Progenitor cell of endocrine pancreas (in vitro differentiated cells): ENCODE results near the gene MUC15. TPM values are rescaled to one million over a fixed set of nuclear protein-coding genes. Genes with fewer than 3 reads are reported as not detected.

ENCODE experiments used
- DNase-seq: peaks from one replicate; pipeline ENCODE4 v3.0.0; 2021; ENCODE audit warnings: low spot score; ENCODE audit not compliant: unreplicated experiment
- H3K27ac Mint-ChIP-seq: 2 replicates; pipeline ENCODE4 v1.8.0; 2021; ENCODE audit warnings: mild to moderate bottlenecking, moderate library complexity, mixed read lengths
- H3K27me3 Mint-ChIP-seq: 2 replicates; pipeline ENCODE4 v1.8.0; 2021; ENCODE audit warnings: mixed read lengths
- H3K36me3 Mint-ChIP-seq: 2 replicates; pipeline ENCODE4 v1.8.0; 2022; ENCODE audit warnings: mixed read lengths; ENCODE audit not compliant: insufficient read depth
- H3K4me1 Mint-ChIP-seq: 2 replicates; pipeline ENCODE4 v1.8.0; 2021; ENCODE audit warnings: low read depth, mixed read lengths
- H3K4me3 Mint-ChIP-seq: 2 replicates; pipeline ENCODE4 v1.8.0; 2021; ENCODE audit warnings: low read depth, mild to moderate bottlenecking, moderate library complexity, mixed read lengths
- H3K9me3 Mint-ChIP-seq: 2 replicates; pipeline ENCODE4 v1.8.0; 2021; ENCODE audit warnings: low read depth, mixed read lengths
- CTCF ChIP-seq: fragments of 200-600 bp; sonication (generic); IDR thresholded peaks from one replicate; pipeline ENCODE4 v1.5.0; 2021; ENCODE audit warnings: antibody characterized with exemption, mild to moderate bottlenecking; ENCODE audit not compliant: unreplicated experiment
- total RNA-seq: library from RNA; stranded (reverse); gene quantifications from 2 replicates; pipeline ENCODE4 v1.2.1, GENCODE V29; 2021

Gene MUC15
- total RNA-seq, 1 donor from 2014 or later = 0.31 TPM

GRCh38 chr11:26512196-26512595 lies 59.9 kb downstream of the MUC15 start:
- Mint-ChIP-seq H3K9me3 (no peaks in the 10 kb centered on the region), H3K36me3 (no peaks in the 10 kb centered on the region), H3K27me3 (no peaks in the 10 kb centered on the region), H3K4me3 (no peak overlapping the region), H3K27ac (no peak overlapping the region), H3K4me1 (no peaks in the 10 kb centered on the region)
- TF ChIP-seq CTCF = no peak
- no peak for DNase-seq

- Mint-ChIP-seq H3K4me3 (no peak overlapping the region), H3K27ac (no peak overlapping the region), H3K9me3 (no peaks in the 10 kb centered on the region), H3K4me1 (peaks cover 2% of the 10 kb centered on the region), H3K36me3 (no peaks in the 10 kb centered on the region), H3K27me3 (no peaks in the 10 kb centered on the region)
- TF ChIP-seq CTCF = no peak
- no peak for DNase-seq
Observed at GRCh38 chr11:26510756-26511155, 61.3 kb downstream of the MUC15 start.

- no peak for DNase-seq
- no peaks in the 10 kb centered on the region for H3K36me3 Mint-ChIP-seq
Observed at GRCh38 chr11:26510164-26510563, 61.9 kb downstream of the MUC15 start.

More at GRCh38 chr11:26510164-26510563, 61.9 kb downstream of the MUC15 start:
- H3K9me3 Mint-ChIP-seq = no peaks in the 10 kb centered on the region
- H3K27me3 Mint-ChIP-seq = no peaks in the 10 kb centered on the region
- no peak overlapping the region for H3K4me3 Mint-ChIP-seq
- TF ChIP-seq CTCF = no peak
- H3K4me1 Mint-ChIP-seq = peaks cover 2% of the 10 kb centered on the region
- no peak overlapping the region for H3K27ac Mint-ChIP-seq

Other genes starting within 250 kb of the MUC15 start
- gene ANO3, start 240.1 kb downstream of the MUC15 start, total RNA-seq = 0.53 and 0.67 TPM in 2 replicates
- gene SLC5A12, start 149.8 kb upstream of the MUC15 start, total RNA-seq = 3.6 and 3.9 TPM in 2 replicates